Osteocyte (in vitro differentiated cells): Measurements from ENCODE around the gene PNCK. TPM values are rescaled to one million over a fixed set of nuclear protein-coding genes. Genes with fewer than 3 reads are reported as not detected.

Source experiments
- DNase-seq: peaks from one replicate; pipeline ENCODE4 v3.0.0; 2021; ENCODE audit warnings: mixed read lengths; ENCODE audit not compliant: unreplicated experiment; ENCODE audit errors: extremely low spot score
- H3K27ac Mint-ChIP-seq: one replicate; pipeline ENCODE4 v1.8.0; 2021; ENCODE audit warnings: mild to moderate bottlenecking, mixed read lengths; ENCODE audit not compliant: unreplicated experiment
- H3K27me3 Mint-ChIP-seq: one replicate; pipeline ENCODE4 v1.8.0; 2021; ENCODE audit warnings: mixed read lengths; ENCODE audit not compliant: unreplicated experiment
- H3K36me3 Mint-ChIP-seq: one replicate; pipeline ENCODE4 v1.8.0; 2021; ENCODE audit warnings: mixed read lengths; ENCODE audit not compliant: unreplicated experiment
- H3K4me1 Mint-ChIP-seq: one replicate; pipeline ENCODE4 v1.8.0; 2021; ENCODE audit warnings: mixed read lengths; ENCODE audit not compliant: unreplicated experiment
- H3K4me3 Mint-ChIP-seq: one replicate; pipeline ENCODE4 v1.8.0; 2021; ENCODE audit warnings: mild to moderate bottlenecking, moderate library complexity, mixed read lengths; ENCODE audit not compliant: unreplicated experiment
- H3K9me3 Mint-ChIP-seq: one replicate; pipeline ENCODE4 v1.8.0; 2021; ENCODE audit warnings: mixed read lengths; ENCODE audit not compliant: unreplicated experiment
- CTCF ChIP-seq: fragments of 200-600 bp; sonication (generic); IDR thresholded peaks from 2 replicates; pipeline ENCODE4 v1.5.0; 2021; ENCODE audit warnings: antibody characterized with exemption, mild to moderate bottlenecking, moderate library complexity
- total RNA-seq: library from RNA; stranded (reverse); gene quantifications from 2 replicates; pipeline ENCODE4 v1.2.1, GENCODE V29; 2021

Gene PNCK
- total RNA-seq, 1 donor from 2014 or later, result 3.6 TPM

GRCh38 chrX:153631346-153631745 is 42.3 kb downstream of the PNCK start:
- Mint-ChIP-seq H3K27me3 (peaks cover 8% of the 10 kb centered on the region), H3K36me3 (no peaks in the 10 kb centered on the region), H3K27ac (no peak overlapping the region), H3K4me1 (peaks cover 4% of the 10 kb centered on the region), H3K4me3 (no peak overlapping the region), H3K9me3 (peaks cover 17% of the 10 kb centered on the region)
- no peak for TF ChIP-seq CTCF
- DNase-seq, result no peak

GRCh38 chrX:153628665-153629064 is 44.9 kb downstream of the PNCK start:
- DNase-seq, result no peak
- no peak for TF ChIP-seq CTCF
- peaks cover 8% of the 10 kb centered on the region for H3K27me3 Mint-ChIP-seq
- H3K4me3 Mint-ChIP-seq, result no peak overlapping the region
- H3K9me3 Mint-ChIP-seq, result peaks cover 17% of the 10 kb centered on the region
- peaks cover 4% of the 10 kb centered on the region for H3K4me1 Mint-ChIP-seq
- no peaks in the 10 kb centered on the region for H3K36me3 Mint-ChIP-seq
- H3K27ac Mint-ChIP-seq, result no peak overlapping the region

- Mint-ChIP-seq H3K27ac (no peak overlapping the region), H3K4me3 (no peak overlapping the region), H3K36me3 (no peaks in the 10 kb centered on the region), H3K4me1 (peaks cover 6% of the 10 kb centered on the region), H3K9me3 (peaks cover 17% of the 10 kb centered on the region), H3K27me3 (peaks cover 8% of the 10 kb centered on the region)
- TF ChIP-seq CTCF, result no peak
- DNase-seq, result no peak
Measured at GRCh38 chrX:153628129-153628528, 45.5 kb downstream of the PNCK start.

GRCh38 chrX:153627675-153628111 is 45.9 kb downstream of the PNCK start:
- Mint-ChIP-seq H3K27me3 (peaks cover 11% of the 10 kb centered on the region), H3K4me3 (no peak overlapping the region), H3K27ac (no peak overlapping the region), H3K9me3 (peaks cover 17% of the 10 kb centered on the region), H3K4me1 (peaks cover 6% of the 10 kb centered on the region), H3K36me3 (no peaks in the 10 kb centered on the region)
- TF ChIP-seq CTCF, result no peak
- DNase-seq, result no peak

GRCh38 chrX:153626863-153627674 is 46.5 kb downstream of the PNCK start:
- H3K4me3 Mint-ChIP-seq, result no peak overlapping the region
- peaks cover 17% of the 10 kb centered on the region for H3K9me3 Mint-ChIP-seq
- TF ChIP-seq CTCF, result no peak
- H3K27me3 Mint-ChIP-seq, result peaks cover 17% of the 10 kb centered on the region
- peaks cover 6% of the 10 kb centered on the region for H3K4me1 Mint-ChIP-seq
- H3K36me3 Mint-ChIP-seq, result no peaks in the 10 kb centered on the region
- H3K27ac Mint-ChIP-seq, result no peak overlapping the region
- no peak for DNase-seq
